WTC11 (cell line): ENCODE measurements around the gene GPATCH8. TPM values are rescaled to one million over a fixed set of nuclear protein-coding genes. Genes with fewer than 3 reads are reported as not detected.

Experiments
- ATAC-seq: fragments of 200-7000 bp; cut with Tn5 transposase; 2 replicates; pipeline ENCODE4 v1.10.0; 2021; ENCODE audit warnings: mild to moderate bottlenecking, moderate library complexity
- CTCF ChIA-PET: fragments of 300-600 bp; sonication (Branson Sonifier 250); formaldehyde crosslinking; loops from one replicate; lab custom pipeline; 2021; ENCODE audit warnings: antibody characterized with exemption; lab: Charles Lee
- POLR2A ChIA-PET: fragments of 350-600 bp; sonication (Branson Sonifier 250); formaldehyde crosslinking; loops from one replicate; lab custom pipeline; 2021; ENCODE audit warnings: antibody characterized with exemption; lab: Charles Lee
- DNase-seq: peaks from one replicate; pipeline ENCODE4 v3.0.0; 2021; ENCODE audit warnings: low spot score
- H3K27ac Mint-ChIP-seq: 2 replicates; pipeline ENCODE4 v1.8.0; 2021; ENCODE audit warnings: mixed read lengths
- H3K27me3 Mint-ChIP-seq: 2 replicates; pipeline ENCODE4 v1.8.0; 2021; ENCODE audit warnings: low read depth, mild to moderate bottlenecking, moderate library complexity, mixed read lengths
- H3K36me3 Mint-ChIP-seq: 2 replicates; pipeline ENCODE4 v1.8.0; 2021; ENCODE audit warnings: mixed read lengths
- H3K4me1 Mint-ChIP-seq: 2 replicates; pipeline ENCODE4 v1.8.0; 2022; ENCODE audit warnings: mixed read lengths
- H3K4me3 Mint-ChIP-seq: 2 replicates; pipeline ENCODE4 v1.8.0; 2021; ENCODE audit warnings: mild to moderate bottlenecking, moderate library complexity, mixed read lengths
- H3K9me3 Mint-ChIP-seq: 2 replicates; pipeline ENCODE4 v1.8.0; 2021; ENCODE audit warnings: mixed read lengths
- AFF4 ChIP-seq: sonication (generic); formaldehyde crosslinking; IDR thresholded peaks from 2 replicates; pipeline ENCODE4 v1.8.1; 2023; ENCODE audit warnings: mild to moderate bottlenecking, missing genetic modification reagents, borderline replicate concordance
- AR ChIP-seq: fragments of 250-450 bp; sonication (Bioruptor Pico); IDR thresholded peaks from 2 replicates; pipeline ENCODE4 v1.9.0; 2021; ENCODE audit warnings: mild to moderate bottlenecking
- CREM ChIP-seq: sonication (generic); formaldehyde crosslinking; IDR thresholded peaks from 2 replicates; pipeline ENCODE4 v1.8.1; 2022; ENCODE audit warnings: mild to moderate bottlenecking, missing genetic modification reagents, moderate library complexity
- CTCF ChIP-seq: fragments of 200-600 bp; IDR thresholded peaks from 2 replicates; pipeline ENCODE4 v1.8.0; 2022; ENCODE audit warnings: antibody characterized with exemption
- E2F5 ChIP-seq: sonication (generic); formaldehyde crosslinking; IDR thresholded peaks from 2 replicates; pipeline ENCODE4 v1.8.1; 2022; ENCODE audit warnings: mild to moderate bottlenecking, moderate library complexity, missing genetic modification reagents
- FOXP4 ChIP-seq: sonication (generic); formaldehyde crosslinking; IDR thresholded peaks from 2 replicates; pipeline ENCODE4 v1.8.0; 2022; ENCODE audit warnings: mild to moderate bottlenecking, missing genetic modification reagents
- GRHL2 ChIP-seq: fragments of 250-450 bp; sonication (Bioruptor Pico); IDR thresholded peaks from 2 replicates; pipeline ENCODE4 v1.8.0; 2022; ENCODE audit warnings: mild to moderate bottlenecking, moderate library complexity; ENCODE audit not compliant: insufficient replicate concordance, severe bottlenecking
- GTF2I ChIP-seq: fragments of 250-450 bp; sonication (Bioruptor Pico); conservative IDR thresholded peaks from 2 replicates; pipeline ENCODE4 v1.4.0; 2021; ENCODE audit warnings: mild to moderate bottlenecking
- HMGA2 ChIP-seq: fragments of 250-450 bp; sonication (Bioruptor Pico); IDR thresholded peaks from 2 replicates; pipeline ENCODE4 v1.4.0; 2021; ENCODE audit warnings: mild to moderate bottlenecking, moderate library complexity
- MLX ChIP-seq: sonication (generic); formaldehyde crosslinking; IDR thresholded peaks from 2 replicates; pipeline ENCODE4 v1.8.1; 2023; ENCODE audit warnings: mild to moderate bottlenecking, missing genetic modification reagents, moderate library complexity
- NR3C1 ChIP-seq: sonication (generic); formaldehyde crosslinking; conservative IDR thresholded peaks from 2 replicates; pipeline ENCODE4 v1.8.1; 2023; ENCODE audit warnings: low read depth, mild to moderate bottlenecking, missing genetic modification reagents
- PREB ChIP-seq: sonication (generic); formaldehyde crosslinking; IDR thresholded peaks from 2 replicates; pipeline ENCODE4 v1.8.1; 2022; ENCODE audit warnings: mild to moderate bottlenecking, missing genetic modification reagents, moderate library complexity, borderline replicate concordance
- PRRX2 ChIP-seq: fragments of 250-450 bp; sonication (Bioruptor Pico); IDR thresholded peaks from 2 replicates; pipeline ENCODE4 v1.8.0; 2021; ENCODE audit warnings: mild to moderate bottlenecking
- RORB ChIP-seq: fragments of 250-450 bp; sonication (Bioruptor Pico); IDR thresholded peaks from 2 replicates; pipeline ENCODE4 v1.9.0; 2021; ENCODE audit warnings: mild to moderate bottlenecking
- SMAD4 ChIP-seq: sonication (generic); formaldehyde crosslinking; IDR thresholded peaks from 2 replicates; pipeline ENCODE4 v1.8.0; 2022; ENCODE audit warnings: mild to moderate bottlenecking, missing genetic modification reagents
- TCF7 ChIP-seq: sonication (generic); formaldehyde crosslinking; IDR thresholded peaks from 2 replicates; pipeline ENCODE4 v1.8.0; 2022; ENCODE audit warnings: mild to moderate bottlenecking, low read depth, missing genetic modification reagents, moderate library complexity
- ZBTB43 ChIP-seq: sonication (generic); formaldehyde crosslinking; IDR thresholded peaks from 2 replicates; pipeline ENCODE4 v1.8.1; 2023; ENCODE audit warnings: mild to moderate bottlenecking, missing genetic modification reagents
- ZNF425 ChIP-seq: fragments of 250-450 bp; sonication (Bioruptor Pico); conservative IDR thresholded peaks from 2 replicates; pipeline ENCODE4 v1.9.0; 2021; ENCODE audit warnings: mild to moderate bottlenecking
- ZNF512 ChIP-seq: sonication (generic); formaldehyde crosslinking; IDR thresholded peaks from 2 replicates; pipeline ENCODE4 v1.8.1; 2022; ENCODE audit warnings: missing genetic modification reagents, borderline replicate concordance
- total RNA-seq: library from RNA; stranded (reverse); gene quantifications from 3 replicates; pipeline ENCODE4 v1.2.3, GENCODE V29; 2021

The GPATCH8 gene
- total RNA-seq, 1 experiment from 2014 or later, result 51.9 TPM

GRCh38 chr17:44451832-44452231 is 51.4 kb downstream of the GPATCH8 start:
- no peak overlapping the region for H3K4me3 Mint-ChIP-seq
- H3K4me1 Mint-ChIP-seq, result 0 out of 2 replicates have a peak, but pooled peaks cover 3% of the 10 kb centered on the region
- H3K27ac Mint-ChIP-seq, result no peak overlapping the region; the same call in 1 of the 2 replicates
- ChIA-PET CTCF (no interaction called here), POLR2A (no interaction called here)
- H3K9me3 Mint-ChIP-seq, result no peaks in the 10 kb centered on the region
- ATAC-seq (no peak), DNase-seq (no peak)
- no peaks in the 10 kb centered on the region for H3K36me3 Mint-ChIP-seq
- no peaks in the 10 kb centered on the region for H3K27me3 Mint-ChIP-seq
- TF ChIP-seq PREB (CRISPR knock-in tag) (no peak), FOXP4 (CRISPR knock-in tag) (no peak), AFF4 (CRISPR knock-in tag) (no peak), HMGA2 (CRISPR knock-in tag) (no peak), CTCF (no peak), SMAD4 (CRISPR knock-in tag) (no peak), GRHL2 (CRISPR knock-in tag) (no peak), E2F5 (no peak), AR (no peak), ZNF512 (CRISPR knock-in tag) (no peak), ZBTB43 (CRISPR knock-in tag) (no peak), TCF7 (CRISPR knock-in tag) (no peak), MLX (CRISPR knock-in tag) (no peak), PRRX2 (CRISPR knock-in tag) (no peak), GTF2I (no peak), ZNF425 (CRISPR knock-in tag) (no peak), CREM (no peak), RORB (CRISPR knock-in tag) (no peak), NR3C1 (CRISPR knock-in tag) (no peak)
